ENCODE measurements around the gene ZFR. TPM values are rescaled to one million over a fixed set of nuclear protein-coding genes. Genes with fewer than 3 reads are reported as not detected.

ZFR gene
- total and polyA plus RNA-seq, 9 of the 15 experiments (the other 6 are each of a cell fraction or from before 2014, with no cell fraction given), result 35.5 to 108 (median 71.1) TPM

DNA sequence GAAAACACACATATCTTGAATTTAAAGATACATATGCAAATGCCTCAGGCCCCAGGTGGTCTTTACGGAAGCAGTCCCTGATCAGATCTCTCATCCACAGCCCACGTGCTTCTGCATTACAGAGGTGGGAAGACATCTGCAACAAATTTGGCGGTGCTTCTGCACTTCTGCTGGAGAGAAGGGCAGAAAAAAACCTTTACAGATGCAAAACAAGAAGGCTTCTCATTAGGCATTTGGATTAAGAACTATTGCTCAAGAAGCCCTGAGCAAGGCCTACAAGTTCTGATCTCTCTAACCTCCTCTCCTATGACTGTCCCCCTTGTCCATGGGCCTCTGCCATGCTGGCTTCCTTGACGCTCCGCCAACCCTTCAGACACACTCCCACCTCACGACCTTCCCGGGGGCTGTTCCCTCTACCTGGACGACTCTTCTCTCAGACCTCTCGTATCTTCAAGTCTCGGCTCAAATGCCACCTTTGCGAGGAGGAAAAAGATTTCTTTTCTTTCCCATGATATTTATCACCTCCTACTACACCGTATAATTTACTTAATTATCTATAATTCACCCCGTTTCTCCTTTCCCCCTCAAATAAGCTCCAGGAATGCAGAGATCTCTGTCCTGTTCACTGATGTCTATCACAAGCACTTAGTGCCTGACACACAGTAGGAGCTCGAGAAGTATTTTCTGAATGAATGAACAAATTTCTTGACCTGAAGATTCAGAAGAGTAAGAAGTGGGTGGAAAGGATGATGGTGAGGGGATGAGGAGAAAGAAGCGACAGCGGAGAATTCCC, 132.9 kb downstream of the ZFR start (continued):
- TF ChIP-seq, protein P1, sequence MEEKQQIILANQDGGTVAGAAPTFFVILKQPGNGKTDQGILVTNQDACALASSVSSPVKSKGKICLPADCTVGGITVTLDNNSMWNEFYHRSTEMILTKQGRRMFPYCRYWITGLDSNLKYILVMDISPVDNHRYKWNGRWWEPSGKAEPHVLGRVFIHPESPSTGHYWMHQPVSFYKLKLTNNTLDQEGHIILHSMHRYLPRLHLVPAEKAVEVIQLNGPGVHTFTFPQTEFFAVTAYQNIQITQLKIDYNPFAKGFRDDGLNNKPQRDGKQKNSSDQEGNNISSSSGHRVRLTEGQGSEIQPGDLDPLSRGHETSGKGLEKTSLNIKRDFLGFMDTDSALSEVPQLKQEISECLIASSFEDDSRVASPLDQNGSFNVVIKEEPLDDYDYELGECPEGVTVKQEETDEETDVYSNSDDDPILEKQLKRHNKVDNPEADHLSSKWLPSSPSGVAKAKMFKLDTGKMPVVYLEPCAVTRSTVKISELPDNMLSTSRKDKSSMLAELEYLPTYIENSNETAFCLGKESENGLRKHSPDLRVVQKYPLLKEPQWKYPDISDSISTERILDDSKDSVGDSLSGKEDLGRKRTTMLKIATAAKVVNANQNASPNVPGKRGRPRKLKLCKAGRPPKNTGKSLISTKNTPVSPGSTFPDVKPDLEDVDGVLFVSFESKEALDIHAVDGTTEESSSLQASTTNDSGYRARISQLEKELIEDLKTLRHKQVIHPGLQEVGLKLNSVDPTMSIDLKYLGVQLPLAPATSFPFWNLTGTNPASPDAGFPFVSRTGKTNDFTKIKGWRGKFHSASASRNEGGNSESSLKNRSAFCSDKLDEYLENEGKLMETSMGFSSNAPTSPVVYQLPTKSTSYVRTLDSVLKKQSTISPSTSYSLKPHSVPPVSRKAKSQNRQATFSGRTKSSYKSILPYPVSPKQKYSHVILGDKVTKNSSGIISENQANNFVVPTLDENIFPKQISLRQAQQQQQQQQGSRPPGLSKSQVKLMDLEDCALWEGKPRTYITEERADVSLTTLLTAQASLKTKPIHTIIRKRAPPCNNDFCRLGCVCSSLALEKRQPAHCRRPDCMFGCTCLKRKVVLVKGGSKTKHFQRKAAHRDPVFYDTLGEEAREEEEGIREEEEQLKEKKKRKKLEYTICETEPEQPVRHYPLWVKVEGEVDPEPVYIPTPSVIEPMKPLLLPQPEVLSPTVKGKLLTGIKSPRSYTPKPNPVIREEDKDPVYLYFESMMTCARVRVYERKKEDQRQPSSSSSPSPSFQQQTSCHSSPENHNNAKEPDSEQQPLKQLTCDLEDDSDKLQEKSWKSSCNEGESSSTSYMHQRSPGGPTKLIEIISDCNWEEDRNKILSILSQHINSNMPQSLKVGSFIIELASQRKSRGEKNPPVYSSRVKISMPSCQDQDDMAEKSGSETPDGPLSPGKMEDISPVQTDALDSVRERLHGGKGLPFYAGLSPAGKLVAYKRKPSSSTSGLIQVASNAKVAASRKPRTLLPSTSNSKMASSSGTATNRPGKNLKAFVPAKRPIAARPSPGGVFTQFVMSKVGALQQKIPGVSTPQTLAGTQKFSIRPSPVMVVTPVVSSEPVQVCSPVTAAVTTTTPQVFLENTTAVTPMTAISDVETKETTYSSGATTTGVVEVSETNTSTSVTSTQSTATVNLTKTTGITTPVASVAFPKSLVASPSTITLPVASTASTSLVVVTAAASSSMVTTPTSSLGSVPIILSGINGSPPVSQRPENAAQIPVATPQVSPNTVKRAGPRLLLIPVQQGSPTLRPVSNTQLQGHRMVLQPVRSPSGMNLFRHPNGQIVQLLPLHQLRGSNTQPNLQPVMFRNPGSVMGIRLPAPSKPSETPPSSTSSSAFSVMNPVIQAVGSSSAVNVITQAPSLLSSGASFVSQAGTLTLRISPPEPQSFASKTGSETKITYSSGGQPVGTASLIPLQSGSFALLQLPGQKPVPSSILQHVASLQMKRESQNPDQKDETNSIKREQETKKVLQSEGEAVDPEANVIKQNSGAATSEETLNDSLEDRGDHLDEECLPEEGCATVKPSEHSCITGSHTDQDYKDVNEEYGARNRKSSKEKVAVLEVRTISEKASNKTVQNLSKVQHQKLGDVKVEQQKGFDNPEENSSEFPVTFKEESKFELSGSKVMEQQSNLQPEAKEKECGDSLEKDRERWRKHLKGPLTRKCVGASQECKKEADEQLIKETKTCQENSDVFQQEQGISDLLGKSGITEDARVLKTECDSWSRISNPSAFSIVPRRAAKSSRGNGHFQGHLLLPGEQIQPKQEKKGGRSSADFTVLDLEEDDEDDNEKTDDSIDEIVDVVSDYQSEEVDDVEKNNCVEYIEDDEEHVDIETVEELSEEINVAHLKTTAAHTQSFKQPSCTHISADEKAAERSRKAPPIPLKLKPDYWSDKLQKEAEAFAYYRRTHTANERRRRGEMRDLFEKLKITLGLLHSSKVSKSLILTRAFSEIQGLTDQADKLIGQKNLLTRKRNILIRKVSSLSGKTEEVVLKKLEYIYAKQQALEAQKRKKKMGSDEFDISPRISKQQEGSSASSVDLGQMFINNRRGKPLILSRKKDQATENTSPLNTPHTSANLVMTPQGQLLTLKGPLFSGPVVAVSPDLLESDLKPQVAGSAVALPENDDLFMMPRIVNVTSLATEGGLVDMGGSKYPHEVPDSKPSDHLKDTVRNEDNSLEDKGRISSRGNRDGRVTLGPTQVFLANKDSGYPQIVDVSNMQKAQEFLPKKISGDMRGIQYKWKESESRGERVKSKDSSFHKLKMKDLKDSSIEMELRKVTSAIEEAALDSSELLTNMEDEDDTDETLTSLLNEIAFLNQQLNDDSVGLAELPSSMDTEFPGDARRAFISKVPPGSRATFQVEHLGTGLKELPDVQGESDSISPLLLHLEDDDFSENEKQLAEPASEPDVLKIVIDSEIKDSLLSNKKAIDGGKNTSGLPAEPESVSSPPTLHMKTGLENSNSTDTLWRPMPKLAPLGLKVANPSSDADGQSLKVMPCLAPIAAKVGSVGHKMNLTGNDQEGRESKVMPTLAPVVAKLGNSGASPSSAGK (IDR thresholded peaks at IDR 0.05), result peak; percentile 75
- no peak for TF ChIP-seq ILK (tag; IDR thresholded peaks at IDR 0.05; ENCODE audit: borderline replicate concordance, low read depth)
- TF ChIP-seq, protein P2, sequence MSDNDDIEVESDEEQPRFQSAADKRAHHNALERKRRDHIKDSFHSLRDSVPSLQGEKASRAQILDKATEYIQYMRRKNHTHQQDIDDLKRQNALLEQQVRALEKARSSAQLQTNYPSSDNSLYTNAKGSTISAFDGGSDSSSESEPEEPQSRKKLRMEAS (CRISPR knock-in tag; IDR thresholded peaks at IDR 0.05), result peak; percentile 32; the same call in 1 of the 2 replicates
- TF ChIP-seq, protein P3, sequence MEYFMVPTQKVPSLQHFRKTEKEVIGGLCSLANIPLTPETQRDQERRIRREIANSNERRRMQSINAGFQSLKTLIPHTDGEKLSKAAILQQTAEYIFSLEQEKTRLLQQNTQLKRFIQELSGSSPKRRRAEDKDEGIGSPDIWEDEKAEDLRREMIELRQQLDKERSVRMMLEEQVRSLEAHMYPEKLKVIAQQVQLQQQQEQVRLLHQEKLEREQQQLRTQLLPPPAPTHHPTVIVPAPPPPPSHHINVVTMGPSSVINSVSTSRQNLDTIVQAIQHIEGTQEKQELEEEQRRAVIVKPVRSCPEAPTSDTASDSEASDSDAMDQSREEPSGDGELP (CRISPR knock-in tag; IDR thresholded peaks at IDR 0.05; ENCODE audit: borderline replicate concordance), result 0 out of 2 replicates have a peak, but pooled peaks have one; percentile 20
- no peak for TF ChIP-seq RBM39 (optimal IDR thresholded peaks at IDR 0.05; ENCODE audit: low read depth, low read length)
- TF ChIP-seq, protein P4, sequence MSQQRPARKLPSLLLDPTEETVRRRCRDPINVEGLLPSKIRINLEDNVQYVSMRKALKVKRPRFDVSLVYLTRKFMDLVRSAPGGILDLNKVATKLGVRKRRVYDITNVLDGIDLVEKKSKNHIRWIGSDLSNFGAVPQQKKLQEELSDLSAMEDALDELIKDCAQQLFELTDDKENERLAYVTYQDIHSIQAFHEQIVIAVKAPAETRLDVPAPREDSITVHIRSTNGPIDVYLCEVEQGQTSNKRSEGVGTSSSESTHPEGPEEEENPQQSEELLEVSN (IDR thresholded peaks at IDR 0.05; ENCODE audit: borderline replicate concordance in 1 of 2, extremely low read depth in 1 of 2, insufficient read depth in 1 of 2, insufficient read length in 1 of 2, low read depth in 1 of 2, low read length in 1 of 2, poor library complexity in 1 of 2, severe bottlenecking in 1 of 2), result peak; percentile 40 to 73
- peak in 1 of 2 experiments; percentile 60; a peak in 1 of 4 replicates for TF ChIP-seq HDAC1 (IDR thresholded peaks at IDR 0.05)
- TF ChIP-seq, protein P5, sequence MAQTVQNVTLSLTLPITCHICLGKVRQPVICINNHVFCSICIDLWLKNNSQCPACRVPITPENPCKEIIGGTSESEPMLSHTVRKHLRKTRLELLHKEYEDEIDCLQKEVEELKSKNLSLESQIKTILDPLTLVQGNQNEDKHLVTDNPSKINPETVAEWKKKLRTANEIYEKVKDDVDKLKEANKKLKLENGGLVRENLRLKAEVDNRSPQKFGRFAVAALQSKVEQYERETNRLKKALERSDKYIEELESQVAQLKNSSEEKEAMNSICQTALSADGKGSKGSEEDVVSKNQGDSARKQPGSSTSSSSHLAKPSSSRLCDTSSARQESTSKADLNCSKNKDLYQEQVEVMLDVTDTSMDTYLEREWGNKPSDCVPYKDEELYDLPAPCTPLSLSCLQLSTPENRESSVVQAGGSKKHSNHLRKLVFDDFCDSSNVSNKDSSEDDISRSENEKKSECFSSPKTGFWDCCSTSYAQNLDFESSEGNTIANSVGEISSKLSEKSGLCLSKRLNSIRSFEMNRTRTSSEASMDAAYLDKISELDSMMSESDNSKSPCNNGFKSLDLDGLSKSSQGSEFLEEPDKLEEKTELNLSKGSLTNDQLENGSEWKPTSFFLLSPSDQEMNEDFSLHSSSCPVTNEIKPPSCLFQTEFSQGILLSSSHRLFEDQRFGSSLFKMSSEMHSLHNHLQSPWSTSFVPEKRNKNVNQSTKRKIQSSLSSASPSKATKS (CRISPR knock-in tag; IDR thresholded peaks at IDR 0.05), result no peak
